Measurements from ENCODE around the gene NPAS1. TPM values are rescaled to one million over a fixed set of nuclear protein-coding genes. Genes with fewer than 3 reads are reported as not detected.

NPAS1 gene
- polyA plus RNA-seq, 1 donor from 2014 or later: not detected

DNA sequence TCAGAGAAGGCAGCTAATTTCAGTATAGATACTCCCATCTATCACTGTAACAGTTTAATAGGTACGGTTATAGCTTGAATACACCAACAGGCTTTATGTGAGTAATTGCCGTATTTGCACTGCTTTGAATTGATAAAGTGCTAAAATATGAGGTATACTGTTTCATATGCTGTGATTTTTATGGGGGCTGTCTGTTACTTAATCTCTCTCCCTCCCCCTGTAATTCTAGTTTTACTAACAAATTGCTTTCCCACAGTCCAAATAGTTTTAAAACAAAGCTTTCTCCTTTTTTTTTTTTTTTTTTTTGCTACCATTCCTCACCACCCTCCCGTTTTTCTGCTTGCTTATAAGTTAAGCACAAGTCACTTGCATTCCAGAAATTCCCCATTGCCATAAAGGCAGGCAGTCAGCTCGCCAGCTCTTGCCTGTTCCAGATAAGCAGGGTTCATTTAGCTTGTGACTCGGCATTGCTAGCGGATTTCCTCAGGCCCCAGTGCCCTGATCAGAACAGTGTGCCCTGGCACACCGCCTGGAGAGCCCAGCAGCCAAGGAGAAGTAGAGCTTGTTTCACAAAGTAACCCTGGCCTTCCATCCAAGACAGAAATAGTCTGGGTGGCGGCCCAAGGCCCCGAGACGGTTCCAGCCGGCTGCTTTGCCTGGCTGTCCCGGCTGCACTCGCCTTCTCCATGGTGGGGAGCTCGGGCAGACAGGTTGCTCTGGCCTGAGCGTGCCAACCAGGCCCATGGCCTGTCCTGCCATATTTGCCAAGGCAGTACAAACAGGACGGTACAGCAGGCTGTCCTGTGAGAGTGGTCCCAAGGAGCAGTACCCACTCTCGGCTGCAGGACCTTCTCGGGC lies 43.5 kb upstream of the NPAS1 start:
- no peaks in the 10 kb centered on the region for H4K20me1 ChIP-seq (ENCODE audit: insufficient read depth)
- H3K27me3 ChIP-seq (ENCODE audit: insufficient read depth, low read depth, low read length): no peaks in the 10 kb centered on the region
- no peak overlapping the region for H3K4me3 ChIP-seq (ENCODE audit: low read length)
- no peaks in the 10 kb centered on the region for H3F3A ChIP-seq (ENCODE audit: insufficient read depth, low read length, poor library complexity, severe bottlenecking)
- no peak overlapping the region for H3K27ac ChIP-seq (ENCODE audit: low read length)
- H3K79me2 ChIP-seq (replicated peaks; ENCODE audit: insufficient read depth, low read length): peaks cover 15% of the 10 kb centered on the region
- H2AFZ ChIP-seq (ENCODE audit: low read depth, low read length): no peak overlapping the region
- H3K9ac ChIP-seq (ENCODE audit: low read length): no peak overlapping the region
- H3K36me3 ChIP-seq (ENCODE audit: insufficient read depth, low read length): no peaks in the 10 kb centered on the region
- no peaks in the 10 kb centered on the region for H3K9me3 ChIP-seq (ENCODE audit: low read length)
- no peak overlapping the region for H3K4me2 ChIP-seq (ENCODE audit: low read length)
- no peak for TF ChIP-seq SMC3 (conservative IDR thresholded peaks at IDR 0.05; ENCODE audit: poor library complexity)
- TF ChIP-seq, protein P1, sequence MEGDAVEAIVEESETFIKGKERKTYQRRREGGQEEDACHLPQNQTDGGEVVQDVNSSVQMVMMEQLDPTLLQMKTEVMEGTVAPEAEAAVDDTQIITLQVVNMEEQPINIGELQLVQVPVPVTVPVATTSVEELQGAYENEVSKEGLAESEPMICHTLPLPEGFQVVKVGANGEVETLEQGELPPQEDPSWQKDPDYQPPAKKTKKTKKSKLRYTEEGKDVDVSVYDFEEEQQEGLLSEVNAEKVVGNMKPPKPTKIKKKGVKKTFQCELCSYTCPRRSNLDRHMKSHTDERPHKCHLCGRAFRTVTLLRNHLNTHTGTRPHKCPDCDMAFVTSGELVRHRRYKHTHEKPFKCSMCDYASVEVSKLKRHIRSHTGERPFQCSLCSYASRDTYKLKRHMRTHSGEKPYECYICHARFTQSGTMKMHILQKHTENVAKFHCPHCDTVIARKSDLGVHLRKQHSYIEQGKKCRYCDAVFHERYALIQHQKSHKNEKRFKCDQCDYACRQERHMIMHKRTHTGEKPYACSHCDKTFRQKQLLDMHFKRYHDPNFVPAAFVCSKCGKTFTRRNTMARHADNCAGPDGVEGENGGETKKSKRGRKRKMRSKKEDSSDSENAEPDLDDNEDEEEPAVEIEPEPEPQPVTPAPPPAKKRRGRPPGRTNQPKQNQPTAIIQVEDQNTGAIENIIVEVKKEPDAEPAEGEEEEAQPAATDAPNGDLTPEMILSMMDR (IDR thresholded peaks at IDR 0.05; ENCODE audit: poor library complexity, severe bottlenecking): no peak
- no peak for TF ChIP-seq TAF1 (IDR thresholded peaks at IDR 0.05; ENCODE audit: low read depth)
- no peak for TF ChIP-seq POLR2AphosphoS5 (IDR thresholded peaks at IDR 0.05)
- TF ChIP-seq EP300 (conservative IDR thresholded peaks at IDR 0.05; ENCODE audit: poor library complexity, severe bottlenecking): no peak
- no peak for TF ChIP-seq EZH2 (IDR thresholded peaks at IDR 0.05; ENCODE audit: borderline replicate concordance, insufficient read depth, low read length, poor library complexity, severe bottlenecking)
- TF ChIP-seq RAD21 (conservative IDR thresholded peaks at IDR 0.05): no peak
- TF ChIP-seq, protein P2, sequence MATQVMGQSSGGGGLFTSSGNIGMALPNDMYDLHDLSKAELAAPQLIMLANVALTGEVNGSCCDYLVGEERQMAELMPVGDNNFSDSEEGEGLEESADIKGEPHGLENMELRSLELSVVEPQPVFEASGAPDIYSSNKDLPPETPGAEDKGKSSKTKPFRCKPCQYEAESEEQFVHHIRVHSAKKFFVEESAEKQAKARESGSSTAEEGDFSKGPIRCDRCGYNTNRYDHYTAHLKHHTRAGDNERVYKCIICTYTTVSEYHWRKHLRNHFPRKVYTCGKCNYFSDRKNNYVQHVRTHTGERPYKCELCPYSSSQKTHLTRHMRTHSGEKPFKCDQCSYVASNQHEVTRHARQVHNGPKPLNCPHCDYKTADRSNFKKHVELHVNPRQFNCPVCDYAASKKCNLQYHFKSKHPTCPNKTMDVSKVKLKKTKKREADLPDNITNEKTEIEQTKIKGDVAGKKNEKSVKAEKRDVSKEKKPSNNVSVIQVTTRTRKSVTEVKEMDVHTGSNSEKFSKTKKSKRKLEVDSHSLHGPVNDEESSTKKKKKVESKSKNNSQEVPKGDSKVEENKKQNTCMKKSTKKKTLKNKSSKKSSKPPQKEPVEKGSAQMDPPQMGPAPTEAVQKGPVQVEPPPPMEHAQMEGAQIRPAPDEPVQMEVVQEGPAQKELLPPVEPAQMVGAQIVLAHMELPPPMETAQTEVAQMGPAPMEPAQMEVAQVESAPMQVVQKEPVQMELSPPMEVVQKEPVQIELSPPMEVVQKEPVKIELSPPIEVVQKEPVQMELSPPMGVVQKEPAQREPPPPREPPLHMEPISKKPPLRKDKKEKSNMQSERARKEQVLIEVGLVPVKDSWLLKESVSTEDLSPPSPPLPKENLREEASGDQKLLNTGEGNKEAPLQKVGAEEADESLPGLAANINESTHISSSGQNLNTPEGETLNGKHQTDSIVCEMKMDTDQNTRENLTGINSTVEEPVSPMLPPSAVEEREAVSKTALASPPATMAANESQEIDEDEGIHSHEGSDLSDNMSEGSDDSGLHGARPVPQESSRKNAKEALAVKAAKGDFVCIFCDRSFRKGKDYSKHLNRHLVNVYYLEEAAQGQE (IDR thresholded peaks at IDR 0.05; ENCODE audit: borderline replicate concordance): no peak
- TF ChIP-seq MXI1 (conservative IDR thresholded peaks at IDR 0.05; ENCODE audit: poor library complexity, severe bottlenecking): no peak
- H3K9me2 ChIP-seq (ENCODE audit: insufficient read depth, low read length): no peaks in the 10 kb centered on the region

DNA sequence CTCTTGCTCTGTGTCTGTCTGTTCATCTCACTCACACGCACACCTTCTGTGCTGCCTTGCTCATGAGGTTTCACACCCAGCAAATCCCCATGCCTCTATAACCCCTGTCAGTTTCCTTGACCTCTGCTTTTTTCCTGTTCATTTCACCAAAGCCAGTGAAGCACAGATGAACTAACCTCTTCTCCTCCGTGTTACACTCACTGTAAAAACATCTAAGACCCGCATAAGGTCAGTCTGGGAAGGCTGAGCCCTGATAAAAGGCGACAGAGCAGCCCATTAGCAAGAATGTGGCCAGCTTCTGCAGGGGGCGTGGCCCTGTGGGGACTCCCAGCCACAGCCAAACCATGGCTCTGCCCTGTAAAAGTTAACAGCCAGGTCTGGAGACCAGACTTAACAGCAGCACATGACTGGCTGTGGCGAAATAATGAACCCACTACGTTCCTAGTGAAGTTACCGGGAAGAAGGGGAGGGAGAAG lies 42.8 kb upstream of the NPAS1 start:
- Histone ChIP-seq H3K9me3 (ENCODE audit: low read length) (no peaks in the 10 kb centered on the region), H3F3A (ENCODE audit: insufficient read depth, low read length, poor library complexity, severe bottlenecking) (no peaks in the 10 kb centered on the region), H3K9me2 (ENCODE audit: insufficient read depth, low read length) (no peaks in the 10 kb centered on the region), H3K4me2 (ENCODE audit: low read length) (no peak overlapping the region), H2AFZ (ENCODE audit: low read depth, low read length) (no peak overlapping the region), H3K79me2 (replicated peaks; ENCODE audit: insufficient read depth, low read length) (peaks cover 15% of the 10 kb centered on the region), H3K4me3 (ENCODE audit: low read length) (no peak overlapping the region), H3K27ac (ENCODE audit: low read length) (no peak overlapping the region), H4K20me1 (ENCODE audit: insufficient read depth) (no peaks in the 10 kb centered on the region), H3K27me3 (ENCODE audit: insufficient read depth, low read depth, low read length) (no peaks in the 10 kb centered on the region), H3K9ac (ENCODE audit: low read length) (no peak overlapping the region), H3K36me3 (ENCODE audit: insufficient read depth, low read length) (no peaks in the 10 kb centered on the region)
- TF ChIP-seq, protein P1 (IDR thresholded peaks at IDR 0.05; ENCODE audit: poor library complexity, severe bottlenecking): no peak
- TF ChIP-seq TAF1 (IDR thresholded peaks at IDR 0.05; ENCODE audit: low read depth): no peak

Measured in neural cell (in vitro differentiated cells).